SKM-1 (cell line): ENCODE results near the gene ZHX3.

ENCODE experiments used
- DNase-seq: peaks from one replicate; lab custom pipeline; 2025; ENCODE audit not compliant: unreplicated experiment; lab: John Stamatoyannopoulos, UW

ZHX3 gene

GRCh38 chr20:41225091-41225490 is 92.4 kb downstream of the ZHX3 start:
- no peak for DNase-seq

DNA sequence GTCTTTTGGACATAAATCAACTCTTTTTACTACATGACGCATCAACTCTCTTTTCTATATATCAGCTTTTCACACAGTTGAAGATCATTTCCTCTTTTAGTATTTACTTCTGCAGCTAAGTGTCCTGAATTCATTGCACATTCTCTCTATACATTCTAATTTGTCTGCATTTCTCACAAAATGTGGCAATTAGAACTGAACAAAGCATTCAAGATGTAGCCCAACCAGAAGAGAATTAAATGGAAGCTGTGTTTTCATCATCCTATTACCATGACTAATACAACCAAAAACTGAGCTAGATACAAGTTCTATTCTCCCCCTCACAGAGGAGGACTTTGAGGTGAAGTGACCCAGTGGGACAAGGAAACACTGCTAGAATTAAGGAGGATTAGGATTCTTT is 93.2 kb downstream of the ZHX3 start:
- DNase-seq = no peak

DNA sequence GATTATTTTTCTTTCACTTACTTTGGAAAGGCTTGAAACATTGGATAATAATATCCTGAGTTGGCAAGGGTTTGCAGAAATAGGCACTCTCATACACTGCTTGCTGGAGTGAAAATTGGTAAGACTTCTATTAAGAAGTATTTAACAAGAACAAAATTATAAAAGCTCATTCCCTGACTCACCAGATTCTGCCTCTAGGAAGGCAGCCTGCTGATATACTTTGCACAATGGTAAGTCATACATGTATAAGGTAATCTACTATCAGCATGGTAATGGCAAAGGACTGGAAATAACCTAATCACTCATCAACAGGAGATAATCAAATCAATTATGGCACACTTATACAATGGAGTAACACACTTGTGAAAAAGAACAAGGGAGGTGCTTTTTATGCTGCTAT is 94.4 kb downstream of the ZHX3 start:
- no peak for DNase-seq

DNA sequence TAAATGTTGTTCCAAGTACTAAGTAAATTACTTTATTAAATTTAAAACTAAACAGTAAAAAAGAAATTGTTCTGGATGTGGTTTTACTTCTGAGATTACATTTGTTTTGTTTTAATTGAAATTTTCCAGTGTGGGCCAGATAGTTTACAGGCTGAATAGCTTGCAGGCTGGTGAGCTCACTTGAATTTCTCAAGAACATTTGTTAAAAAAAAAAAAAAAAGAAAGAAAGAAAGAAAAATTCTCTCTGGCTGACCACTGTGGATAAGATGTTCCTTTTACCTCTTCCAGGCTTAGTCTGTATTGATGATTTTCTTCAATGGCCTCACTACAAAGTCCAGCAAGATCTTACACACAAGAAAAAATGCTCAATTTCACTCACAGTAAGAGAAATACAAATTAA is 94.8 kb downstream of the ZHX3 start:
- no peak for DNase-seq

- no peak for DNase-seq
Measured at GRCh38 chr20:41222296-41222695, 95.2 kb downstream of the ZHX3 start.

DNA sequence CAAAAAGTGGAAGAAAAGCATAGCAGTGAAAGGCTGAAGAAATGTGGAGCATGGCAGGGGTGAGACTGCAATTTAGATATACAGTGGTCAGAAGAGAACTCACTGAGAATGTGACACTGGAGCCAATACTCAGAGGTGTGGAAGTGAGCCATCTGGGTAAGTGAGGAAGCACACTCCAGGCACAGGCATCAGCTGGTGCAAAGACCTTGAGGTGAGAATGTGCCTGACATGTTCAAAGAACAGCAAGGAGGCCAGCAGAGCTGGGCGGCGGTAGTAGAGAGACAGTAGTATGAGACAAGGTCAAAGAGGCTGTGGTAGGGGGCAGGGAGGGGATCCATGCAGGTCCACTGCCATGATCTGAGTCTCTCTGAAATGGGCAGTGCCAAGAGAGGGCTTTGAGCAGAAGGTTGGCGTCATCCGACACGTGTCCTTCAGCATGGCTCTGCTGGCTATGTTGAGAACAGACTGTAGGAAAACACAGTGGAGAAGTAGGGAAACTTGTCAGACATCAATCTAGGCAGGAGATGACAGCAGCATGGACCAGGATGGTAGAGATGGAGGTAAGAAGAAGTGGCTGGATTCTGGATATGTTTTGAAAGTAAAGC is 95.8 kb downstream of the ZHX3 start:
- no peak for DNase-seq

DNA sequence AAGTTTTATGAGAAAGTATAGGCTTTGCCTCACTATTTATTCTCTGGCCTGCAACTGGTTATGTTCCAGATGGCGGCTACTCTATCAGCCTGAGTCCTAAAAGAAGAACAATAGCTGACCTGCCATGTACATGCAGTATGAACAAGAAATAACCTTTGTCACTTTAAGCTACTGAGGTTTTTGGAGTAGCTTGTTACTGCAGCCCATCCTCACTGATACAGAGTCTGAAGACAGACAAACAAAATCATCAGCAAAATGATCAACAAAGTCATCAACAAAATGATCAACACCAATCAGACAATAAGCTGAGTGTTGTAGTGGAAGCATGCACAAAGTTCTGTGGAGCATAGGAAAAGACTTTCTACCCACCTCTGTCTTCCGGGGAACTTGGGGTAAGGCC is 97.7 kb downstream of the ZHX3 start:
- DNase-seq = no peak

DNA sequence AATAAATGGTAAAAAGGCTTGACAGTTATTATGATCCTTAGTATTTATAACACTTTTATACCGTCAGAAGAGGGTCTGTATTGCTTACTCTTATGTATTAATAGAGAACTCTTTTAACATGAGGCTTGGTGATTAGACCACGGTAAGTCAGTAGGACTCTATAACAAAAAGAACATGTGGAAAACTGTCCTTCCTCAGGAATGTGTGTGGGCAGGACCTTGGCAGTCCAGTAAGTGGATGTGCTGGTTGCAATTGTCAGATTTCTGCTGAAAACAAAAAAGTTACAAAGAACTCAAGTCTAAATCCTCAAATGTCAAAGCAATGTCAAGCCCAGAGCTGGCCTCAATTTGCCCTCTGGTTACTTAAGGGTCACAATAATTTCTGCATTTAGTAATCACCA is 99.1 kb downstream of the ZHX3 start:
- DNase-seq = no peak

DNA sequence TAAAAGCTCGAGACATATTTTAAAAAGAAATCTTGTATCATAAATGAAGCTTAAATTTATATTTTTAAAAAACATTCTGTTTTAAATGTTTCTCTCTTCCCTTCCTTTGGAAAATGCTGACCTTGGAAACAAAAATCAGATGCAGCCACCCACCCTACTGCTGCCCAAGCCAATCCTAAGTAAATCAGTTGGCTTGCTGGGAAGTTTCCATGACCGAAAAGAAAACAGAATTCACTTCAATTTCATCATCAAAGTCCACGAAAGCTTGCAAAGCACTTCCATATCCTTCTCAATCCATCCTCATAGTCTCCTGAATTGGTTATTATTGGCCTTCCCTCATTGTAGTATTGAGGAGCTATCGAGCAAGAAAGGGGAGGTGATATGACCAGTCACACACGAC is 100.1 kb downstream of the ZHX3 start:
- no peak for DNase-seq

- DNase-seq = no peak
Measured at GRCh38 chr20:41214666-41215065, 102.9 kb downstream of the ZHX3 start.

- DNase-seq = no peak
Measured at GRCh38 chr20:41214202-41214601, 103.3 kb downstream of the ZHX3 start.

- DNase-seq = no peak
Measured at GRCh38 chr20:41213150-41213820, 104.2 kb downstream of the ZHX3 start.

DNA sequence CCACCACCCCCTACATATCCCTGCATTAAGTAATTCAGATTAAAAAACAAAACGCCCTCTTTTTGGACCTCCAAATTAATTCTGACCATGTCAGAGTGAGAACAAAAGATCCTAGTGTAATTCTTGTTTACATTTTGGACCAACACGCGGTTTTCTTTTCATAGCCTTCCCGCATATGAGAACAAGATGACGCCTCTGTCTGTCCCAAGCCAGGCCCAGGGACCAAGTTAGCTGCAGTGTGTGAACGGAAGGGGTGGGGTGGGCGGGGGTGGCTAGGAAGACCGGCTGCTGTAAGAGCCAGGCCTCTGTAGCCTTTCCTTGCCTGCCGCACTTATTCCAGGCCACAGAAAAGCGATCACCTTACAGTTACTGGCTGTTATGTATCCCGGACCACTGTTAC is 112.2 kb downstream of the ZHX3 start:
- DNase-seq = no peak

DNA sequence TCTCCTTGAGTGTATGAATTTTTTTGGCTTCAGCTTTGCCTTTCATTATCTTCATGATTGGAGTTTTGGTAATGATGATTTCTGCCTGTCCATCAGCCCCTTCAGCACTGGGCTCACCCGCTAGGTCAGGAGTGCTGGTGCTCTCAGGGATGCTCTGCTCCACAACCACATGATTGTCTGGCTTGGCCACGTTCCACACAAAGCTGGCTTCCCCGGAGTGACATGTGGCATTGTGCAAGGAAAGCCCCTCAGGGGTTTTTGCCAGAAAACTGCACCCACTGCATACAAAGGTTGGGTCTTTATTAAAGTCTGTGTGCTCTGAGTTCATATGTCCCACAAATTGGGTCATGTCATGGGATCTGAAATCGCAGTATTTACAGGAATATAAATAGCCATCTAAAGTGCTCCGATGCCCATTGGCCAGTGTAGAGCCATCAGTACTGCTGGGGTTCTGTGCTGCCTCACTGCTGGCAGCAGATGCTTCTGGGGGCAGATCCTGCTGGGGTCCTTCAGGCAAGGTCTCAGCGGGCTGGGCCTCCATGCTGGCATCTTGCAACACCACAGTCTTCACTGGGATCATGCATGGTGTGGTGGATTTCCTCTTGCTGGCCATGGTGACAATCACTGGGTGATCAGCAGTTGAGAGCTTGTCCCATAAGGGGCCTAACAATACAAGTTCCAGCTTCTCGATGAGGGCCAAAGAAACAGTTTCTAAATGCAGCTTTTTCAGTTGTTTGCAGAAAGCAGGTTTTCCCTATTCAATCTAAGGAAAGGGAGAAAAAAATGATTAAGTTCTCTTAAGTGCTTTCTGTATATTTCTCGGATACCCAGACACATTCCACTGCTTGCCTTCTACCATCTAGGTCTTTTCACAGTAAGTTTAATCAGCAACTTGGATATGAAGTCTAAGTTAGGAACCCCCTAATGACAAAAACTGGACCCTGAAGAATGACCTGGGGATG is 112.9 kb downstream of the ZHX3 start:
- DNase-seq = no peak

- DNase-seq = no peak
Measured at GRCh38 chr20:41203660-41204059, 113.9 kb downstream of the ZHX3 start.

GRCh38 chr20:41202426-41202825 is 115.1 kb downstream of the ZHX3 start:
- DNase-seq = no peak

GRCh38 chr20:41201760-41202159 is 115.8 kb downstream of the ZHX3 start:
- DNase-seq = no peak

GRCh38 chr20:41200446-41201202 is 116.9 kb downstream of the ZHX3 start:
- DNase-seq = no peak

DNA sequence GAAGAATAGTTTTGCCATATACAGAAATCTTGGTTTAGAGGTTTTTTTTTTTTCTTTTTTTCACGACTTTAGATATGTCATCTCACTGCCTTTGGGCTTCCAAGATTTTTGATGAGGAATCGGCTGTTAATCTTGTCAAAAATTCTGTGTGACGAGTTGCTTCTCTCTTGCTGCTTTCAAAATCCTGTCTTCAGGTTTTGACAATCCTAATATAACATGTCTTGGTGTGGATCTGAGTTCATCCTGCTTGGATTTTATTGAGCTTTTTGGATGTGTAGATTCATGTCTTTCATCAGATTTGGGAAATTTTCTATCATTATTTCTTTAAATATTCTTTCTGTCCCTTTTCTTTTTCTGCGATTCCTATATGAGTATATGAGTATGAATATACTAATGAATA is 119.1 kb downstream of the ZHX3 start:
- DNase-seq = no peak

DNA sequence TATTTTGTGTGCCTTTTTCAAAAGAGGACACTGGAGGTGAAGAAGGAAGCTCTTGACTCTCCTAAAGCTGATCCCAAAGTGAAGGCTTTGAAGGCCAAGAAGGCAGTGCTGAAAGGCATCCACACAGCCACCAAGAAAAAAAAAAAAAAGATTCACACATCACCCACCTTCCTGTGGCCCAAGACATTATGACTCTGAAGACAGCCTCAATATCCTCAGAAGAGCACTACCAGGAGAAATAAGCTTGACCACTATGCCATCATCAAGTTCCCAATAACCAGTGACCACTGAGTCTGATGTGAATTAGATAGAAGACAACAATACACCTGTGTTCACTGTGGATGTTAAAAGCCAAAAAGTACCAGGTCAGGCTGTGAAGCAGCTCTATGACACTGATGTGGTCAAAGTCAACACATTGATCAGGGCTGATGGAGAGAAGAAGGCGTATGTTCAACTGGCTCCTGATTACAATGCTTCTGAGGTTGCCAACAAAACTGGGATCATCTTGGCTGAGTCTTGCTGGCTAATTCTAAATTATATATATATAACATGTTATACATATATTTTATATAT is 120.8 kb downstream of the ZHX3 start:
- no peak for DNase-seq

DNA sequence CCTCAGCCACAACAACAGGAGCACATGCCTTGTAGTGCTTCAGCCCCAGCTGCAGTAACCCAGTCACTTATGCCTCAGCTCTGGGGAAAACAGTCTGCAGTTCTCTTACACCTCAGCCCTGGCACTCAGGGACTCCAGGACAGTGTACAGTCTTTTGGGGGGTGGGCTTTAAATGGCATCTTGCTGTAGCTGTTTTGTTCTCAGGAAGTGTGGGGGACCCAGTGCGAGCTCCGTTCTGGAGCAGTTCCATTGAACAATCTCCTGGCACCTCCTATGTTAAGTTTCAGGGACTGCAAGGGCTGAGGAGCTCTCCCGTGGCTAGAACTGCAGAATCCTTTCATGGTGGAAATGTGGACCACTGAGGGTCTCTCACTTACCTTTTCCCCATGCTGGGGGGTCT is 125.0 kb downstream of the ZHX3 start:
- no peak for DNase-seq
